ENCODE results near the gene TMEM269.

GRCh38 chr1:42830631-42831030 lies 45.8 kb downstream of the TMEM269 start:
- TF ChIP-seq CTCF (IDR thresholded peaks at IDR 0.05), result no peak
- TF ChIP-seq POLR2A (IDR thresholded peaks at IDR 0.05), result no peak

All from adrenal gland (tissue), 5 donors.